Measurements from ENCODE around the gene DTX2. TPM values are rescaled to one million over a fixed set of nuclear protein-coding genes. Genes with fewer than 3 reads are reported as not detected.
"Not testable (repeated sequence)": the region's sequence is repeated elsewhere in the genome, so short reads cannot be mapped to it uniquely, and the experiment has no call there.

The DTX2 gene
- total RNA-seq, result 12.0 TPM

DNA sequence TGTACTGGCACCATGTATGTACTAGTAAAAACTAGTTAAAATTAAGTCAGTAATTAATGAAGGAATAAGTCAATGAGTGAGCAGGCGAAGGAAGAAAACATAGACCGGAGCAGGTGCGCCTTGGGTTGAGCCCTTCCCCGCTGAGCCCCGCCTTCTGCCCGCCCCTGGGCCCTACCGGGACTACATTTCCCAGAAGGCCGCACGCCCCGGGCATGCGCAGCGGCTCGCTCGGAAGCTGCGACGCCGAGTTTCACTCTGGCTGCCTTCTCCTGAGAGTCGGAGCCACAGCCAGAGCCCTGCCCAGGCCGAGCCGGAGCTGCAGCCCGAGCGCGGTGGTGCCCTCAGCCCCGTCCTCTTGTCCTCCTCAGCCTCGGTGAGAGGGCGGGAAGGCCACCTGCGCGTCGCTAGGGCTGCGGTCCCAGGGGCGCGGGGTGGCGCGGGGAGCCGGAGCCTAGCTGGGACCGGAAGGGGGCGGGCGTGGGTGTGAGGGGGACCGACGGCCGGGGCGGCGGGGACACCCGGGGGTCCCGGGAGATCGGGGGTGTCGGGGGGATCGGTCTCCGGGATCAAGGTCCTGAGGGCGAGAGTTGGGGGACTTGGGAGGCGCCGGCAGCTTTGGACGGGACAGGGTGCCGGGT is at the start of gene DTX2:
DTX2 (plus strand) TSS at position 246 of the 638 bp plus-strand sequence. CDS start 18,801 bp downstream, outside the sequence.
- ATAC-seq (peak; percentile 97), DNase-seq (ENCODE audit: low spot score) (peak; percentile 62)

- ATAC-seq (no peak), DNase-seq (ENCODE audit: low spot score) (no peak)
These were observed 49.3 kb upstream of the DTX2 start for GRCh38 chr7:76412249-76412648.

GRCh38 chr7:76417654-76418310 is 43.7 kb upstream of the DTX2 start:
- ATAC-seq; DNase-seq (ENCODE audit: low spot score): not testable (repeated sequence)

- not testable (repeated sequence) for ATAC-seq; DNase-seq (ENCODE audit: low spot score)
These were observed 40.4 kb upstream of the DTX2 start for GRCh38 chr7:76421097-76421496.

DNA sequence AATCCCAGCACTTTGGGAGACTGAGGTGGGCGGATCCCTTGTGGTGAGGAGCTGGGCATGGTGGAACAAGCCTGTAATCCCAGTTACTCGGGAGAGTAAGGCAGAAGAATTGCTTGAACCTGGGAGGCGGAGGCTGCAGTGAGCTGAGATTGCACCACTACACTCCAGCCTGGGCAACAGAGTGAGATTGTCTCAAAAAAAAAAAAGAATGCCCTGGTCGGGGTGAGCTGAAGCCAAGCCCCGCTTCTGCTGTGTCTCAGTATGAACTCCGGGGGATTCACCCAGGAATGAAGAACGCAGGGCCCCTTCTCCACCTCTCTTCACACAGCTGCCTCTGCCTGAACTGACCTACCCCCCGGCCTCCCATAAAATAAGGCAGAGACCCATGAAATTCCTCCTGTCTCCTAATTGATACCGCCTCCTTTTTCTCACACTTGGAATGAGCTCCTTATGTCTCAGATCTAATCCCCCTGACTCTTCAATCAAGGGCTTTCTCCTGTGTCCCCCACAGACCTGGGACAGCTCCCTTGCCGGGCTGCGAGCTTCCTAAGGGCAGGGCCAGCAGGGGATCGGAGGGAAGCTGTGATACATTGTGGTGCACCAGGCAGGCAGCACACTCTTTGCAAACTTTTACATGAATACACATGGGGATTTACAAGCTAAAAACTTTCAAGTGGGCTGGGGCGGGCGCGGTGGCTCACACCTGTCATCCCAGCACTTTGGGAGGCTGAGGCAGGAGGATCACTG is 37.7 kb upstream of the DTX2 start:
- no peak for ATAC-seq

DNA sequence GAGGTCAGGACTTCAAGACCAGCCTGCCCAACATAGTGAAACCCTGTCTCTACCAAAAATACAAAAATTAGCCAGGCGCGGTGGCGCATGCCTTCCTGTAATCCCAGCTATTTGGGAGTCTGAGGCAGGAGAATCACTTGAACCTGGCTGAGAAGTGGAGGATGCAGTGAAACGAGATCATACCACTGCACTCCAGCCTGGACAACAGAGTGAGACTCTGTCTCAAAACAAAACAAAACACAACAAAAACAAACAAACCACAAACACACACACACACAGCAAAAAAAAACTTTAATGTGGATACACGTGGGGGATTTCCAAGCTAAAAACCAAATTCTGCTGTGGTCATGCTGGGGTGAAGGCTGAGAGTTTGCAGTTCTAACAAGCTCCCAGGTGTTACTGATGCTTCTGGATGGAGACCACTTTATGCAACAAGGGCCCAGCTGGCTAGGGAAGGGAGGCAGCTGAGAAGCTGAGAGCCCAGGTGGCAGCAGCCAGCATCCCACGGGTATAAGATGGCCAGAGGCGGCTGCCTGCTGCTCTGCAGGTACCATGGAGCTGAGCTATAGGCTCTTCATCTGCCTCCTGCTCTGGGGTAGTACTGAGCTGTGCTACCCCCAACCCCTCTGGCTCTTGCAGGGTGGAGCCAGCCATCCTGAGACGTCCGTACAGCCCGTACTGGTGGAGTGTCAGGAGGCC is 36.9 kb upstream of the DTX2 start, which contains the start of gene ZP3:
ZP3 (plus strand) TSS at position 538 of the 699 bp plus-strand sequence; CDS start at position 553, 15 bp downstream.
- ATAC-seq, result no peak
- DNase-seq (ENCODE audit: low spot score), result no peak

More for the DNA sequence above, 37.7 kb upstream of the DTX2 start:
- DNase-seq (ENCODE audit: low spot score), result no peak

DNA sequence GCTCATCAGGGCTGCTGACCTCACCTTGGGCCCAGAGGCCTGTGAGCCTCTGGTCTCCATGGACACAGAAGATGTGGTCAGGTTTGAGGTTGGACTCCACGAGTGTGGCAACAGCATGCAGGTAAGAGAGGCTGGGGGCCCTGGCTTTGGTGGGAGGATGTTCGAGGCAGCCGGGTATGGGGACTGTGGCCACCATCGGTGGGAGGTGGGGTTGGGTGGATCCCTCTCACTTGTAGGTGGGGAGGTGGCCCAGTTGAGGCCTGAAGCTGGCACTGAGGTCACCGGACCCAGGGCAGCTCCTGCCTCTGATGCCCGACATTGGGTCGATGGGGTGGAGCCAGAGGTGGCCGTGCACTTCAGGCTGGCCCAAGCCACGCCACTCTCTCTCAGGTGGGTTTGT is 36.4 kb upstream of the DTX2 start:
- no peak for ATAC-seq
- DNase-seq (ENCODE audit: low spot score), result no peak

DNA sequence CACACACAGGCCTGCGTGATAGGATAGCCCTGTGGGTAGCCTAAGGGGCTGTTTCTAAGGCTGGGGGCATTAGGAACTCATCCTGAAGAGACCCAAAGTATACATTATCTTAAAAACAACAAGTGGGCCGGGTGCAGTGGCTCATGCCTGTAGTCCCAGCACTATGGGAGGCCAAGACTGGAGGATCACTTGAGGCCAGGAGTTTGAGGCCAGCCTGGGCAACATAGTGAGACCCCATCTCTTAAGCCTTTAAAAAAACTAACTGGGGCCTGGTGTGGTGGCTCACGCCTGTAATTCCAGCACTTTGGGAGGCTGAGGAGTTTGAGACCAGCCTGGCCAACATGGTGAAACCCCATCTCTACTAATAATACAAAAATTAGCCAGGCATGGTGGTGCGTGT is 36.0 kb upstream of the DTX2 start:
- DNase-seq (ENCODE audit: low spot score); ATAC-seq: not testable (repeated sequence)

DNA sequence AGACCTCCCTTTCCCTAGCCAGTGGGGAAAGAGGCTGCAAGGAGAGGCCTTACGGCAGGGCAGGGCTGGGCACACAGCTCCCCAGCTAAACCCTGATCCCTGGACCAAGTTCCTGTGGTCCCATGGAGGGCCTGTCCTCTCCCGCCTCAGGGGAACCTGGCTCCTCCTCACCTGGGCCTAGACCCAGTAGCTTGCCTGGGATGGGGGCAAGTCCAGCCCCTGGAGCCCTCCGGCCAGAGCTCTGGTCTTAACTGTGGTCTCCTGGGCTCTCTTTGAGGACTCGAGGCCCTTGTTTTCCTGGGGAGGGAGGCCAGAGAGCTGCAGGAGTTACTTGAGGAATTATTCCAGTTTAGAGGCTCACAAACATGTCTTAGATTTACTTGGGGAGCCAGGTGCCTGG is 35.3 kb upstream of the DTX2 start:
- DNase-seq (ENCODE audit: low spot score), result no peak
- no peak for ATAC-seq

DNA sequence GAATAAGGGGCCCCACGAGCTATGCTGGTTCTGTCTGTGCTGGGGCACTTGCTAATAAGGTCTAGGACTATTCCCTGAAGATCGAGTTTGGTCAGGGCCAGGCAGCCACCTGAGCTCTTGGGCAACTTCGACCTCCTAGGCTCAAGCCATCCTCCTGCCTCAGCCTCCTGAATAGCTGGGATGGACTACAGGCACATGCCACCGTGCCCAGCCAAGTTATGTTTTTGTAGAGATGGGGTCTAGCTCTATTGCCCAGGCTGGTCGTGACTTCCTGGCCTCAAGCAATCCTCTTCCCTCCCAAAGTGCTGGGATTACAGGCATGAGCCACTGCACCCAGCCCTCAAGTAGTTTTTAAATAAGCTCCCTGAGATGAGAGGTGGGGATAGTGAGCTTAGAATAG is 33.9 kb upstream of the DTX2 start:
- no peak for ATAC-seq

GRCh38 chr7:76428149-76428823 is 33.2 kb upstream of the DTX2 start:
- ATAC-seq, result no peak

More for the DNA sequence above, 33.9 kb upstream of the DTX2 start:
- DNase-seq (ENCODE audit: low spot score), result no peak

DNA sequence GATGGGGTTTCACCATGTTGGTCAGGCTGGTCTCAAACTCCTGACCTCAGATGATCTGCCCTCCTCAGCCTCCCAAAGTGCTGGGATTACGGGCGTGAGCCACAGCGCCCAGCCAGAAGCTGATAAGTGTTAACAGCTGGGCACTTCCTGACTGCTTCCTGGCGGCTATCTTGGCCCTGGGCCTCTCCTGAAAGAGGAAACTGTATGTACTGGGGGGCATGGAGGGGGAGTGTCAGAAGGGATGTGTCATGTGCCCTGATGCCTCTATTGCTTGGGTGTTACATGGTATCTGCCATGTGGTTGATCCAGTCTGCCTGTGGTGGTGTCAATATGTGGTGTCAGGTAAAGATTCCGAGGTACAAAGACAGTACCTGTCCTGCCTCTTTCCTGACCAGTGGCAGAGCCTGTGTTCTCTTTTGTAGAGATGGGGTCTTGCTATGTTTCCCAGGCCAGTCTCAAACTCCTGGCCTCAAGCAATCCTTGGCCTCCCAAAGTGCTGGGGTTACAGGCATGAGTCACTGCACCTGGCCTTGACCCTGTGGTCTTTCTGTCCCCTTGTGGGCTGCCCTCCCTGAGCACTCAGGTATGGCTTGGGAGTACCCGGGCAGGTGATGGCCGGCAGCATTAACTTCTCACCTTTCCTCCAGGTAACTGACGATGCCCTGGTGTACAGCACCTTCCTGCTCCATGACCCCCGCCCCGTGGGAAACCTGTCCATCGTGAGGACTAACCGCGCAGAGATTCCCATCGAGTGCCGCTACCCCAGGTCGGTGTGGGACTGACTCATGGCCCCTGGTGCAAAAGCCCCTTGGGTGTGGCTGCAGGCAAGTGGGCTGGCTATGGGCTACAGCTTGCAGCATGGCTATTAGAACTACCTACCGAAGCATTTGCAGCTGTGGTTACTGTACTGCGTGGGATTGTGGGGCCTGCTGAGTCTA is 32.4 kb upstream of the DTX2 start:
- ATAC-seq (no peak), DNase-seq (ENCODE audit: low spot score) (no peak)

More at GRCh38 chr7:76428149-76428823, 33.2 kb upstream of the DTX2 start:
- DNase-seq (ENCODE audit: low spot score), result no peak

- DNase-seq (ENCODE audit: low spot score) (no peak), ATAC-seq (no peak)
These were observed 31.3 kb upstream of the DTX2 start for GRCh38 chr7:76430211-76430610.

GRCh38 chr7:76430836-76431235 is 30.7 kb upstream of the DTX2 start:
- ATAC-seq (no peak), DNase-seq (ENCODE audit: low spot score) (no peak)

GRCh38 chr7:76437873-76438272 is 23.6 kb upstream of the DTX2 start:
- ATAC-seq, result peak; percentile 93
- peak; percentile 74 for DNase-seq (ENCODE audit: low spot score)

- ATAC-seq; DNase-seq (ENCODE audit: low spot score): not testable (repeated sequence)
These were observed 22.2 kb upstream of the DTX2 start for GRCh38 chr7:76439120-76439888.

- DNase-seq (ENCODE audit: low spot score); ATAC-seq: not testable (repeated sequence)
These were observed 21.1 kb upstream of the DTX2 start for GRCh38 chr7:76440404-76440803.

DNA sequence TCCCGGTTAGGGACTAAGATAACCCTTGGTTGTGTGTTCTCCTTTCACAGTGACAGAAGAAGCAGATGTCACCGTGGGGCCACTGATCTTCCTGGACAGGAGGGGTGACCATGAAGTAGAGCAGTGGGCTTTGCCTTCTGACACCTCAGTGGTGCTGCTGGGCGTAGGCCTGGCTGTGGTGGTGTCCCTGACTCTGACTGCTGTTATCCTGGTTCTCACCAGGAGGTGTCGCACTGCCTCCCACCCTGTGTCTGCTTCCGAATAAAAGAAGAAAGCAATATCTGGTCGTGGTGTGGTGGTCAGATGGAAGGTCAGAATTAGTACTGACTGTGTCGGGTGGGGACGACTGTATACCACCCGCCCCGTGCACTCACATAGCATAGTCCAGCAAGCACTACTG is 19.7 kb upstream of the DTX2 start:
- not testable (repeated sequence) for DNase-seq (ENCODE audit: low spot score)
- peak; percentile 72 for ATAC-seq
